Measurements from ENCODE around the gene SLC28A2. TPM values are rescaled to one million over a fixed set of nuclear protein-coding genes. Genes with fewer than 3 reads are reported as not detected.
"Not testable (repeated sequence)": the region's sequence is repeated elsewhere in the genome, so short reads cannot be mapped to it uniquely, and the experiment has no call there.

The SLC28A2 gene
- total RNA-seq, 2 donors from 2014 or later: not detected

- not testable (repeated sequence) for H3K36me3 Mint-ChIP-seq (ENCODE audit: low read depth); H3K4me3 Mint-ChIP-seq; H3K27ac Mint-ChIP-seq; ATAC-seq (replicated peaks); H3K4me1 Mint-ChIP-seq
- Mint-ChIP-seq H3K9me3 (peaks cover 21% of the 10 kb centered on the region), H3K27me3 (peaks cover 15% of the 10 kb centered on the region)
Observed at GRCh38 chr15:45236806-45237205, 15.2 kb upstream of the SLC28A2 start.

- peaks cover 11% of the 10 kb centered on the region for H3K27me3 Mint-ChIP-seq
- H3K36me3 Mint-ChIP-seq (ENCODE audit: low read depth): no peaks in the 10 kb centered on the region
Observed at GRCh38 chr15:45242289-45242688, 9.7 kb upstream of the SLC28A2 start.

GRCh38 chr15:45249125-45249780 is 2.8 kb upstream of the SLC28A2 start:
- Mint-ChIP-seq H3K4me1 (no peaks in the 10 kb centered on the region), H3K36me3 (ENCODE audit: low read depth) (no peaks in the 10 kb centered on the region)

More at GRCh38 chr15:45242289-45242688, 9.7 kb upstream of the SLC28A2 start:
- Mint-ChIP-seq H3K4me3 (no peak overlapping the region), H3K9me3 (peaks cover 38% of the 10 kb centered on the region), H3K4me1 (no peaks in the 10 kb centered on the region), H3K27ac (no peak overlapping the region)
- ATAC-seq (replicated peaks): no peak

GRCh38 chr15:45253330-45253729 is 1.3 kb downstream of the SLC28A2 start:
- Mint-ChIP-seq H3K9me3 (peaks cover 3% of the 10 kb centered on the region), H3K36me3 (ENCODE audit: low read depth) (no peaks in the 10 kb centered on the region), H3K27ac (no peak overlapping the region), H3K4me3 (no peak overlapping the region), H3K4me1 (no peaks in the 10 kb centered on the region), H3K27me3 (no peaks in the 10 kb centered on the region)
- no peak for ATAC-seq (replicated peaks)

More at GRCh38 chr15:45249125-45249780, 2.8 kb upstream of the SLC28A2 start:
- peaks cover 13% of the 10 kb centered on the region for H3K9me3 Mint-ChIP-seq
- no peak overlapping the region for H3K27ac Mint-ChIP-seq
- no peak overlapping the region for H3K4me3 Mint-ChIP-seq
- H3K27me3 Mint-ChIP-seq: no peaks in the 10 kb centered on the region
- no peak for ATAC-seq (replicated peaks)

GRCh38 chr15:45254405-45254804 is 2.4 kb downstream of the SLC28A2 start:
- Mint-ChIP-seq H3K27me3 (no peaks in the 10 kb centered on the region), H3K36me3 (ENCODE audit: low read depth) (no peaks in the 10 kb centered on the region), H3K4me1 (no peaks in the 10 kb centered on the region), H3K9me3 (no peaks in the 10 kb centered on the region), H3K27ac (no peak overlapping the region), H3K4me3 (no peak overlapping the region)
- ATAC-seq (replicated peaks): no peak

GRCh38 chr15:45254824-45255223 is 2.8 kb downstream of the SLC28A2 start:
- H3K36me3 Mint-ChIP-seq (ENCODE audit: low read depth); H3K4me3 Mint-ChIP-seq; H3K27ac Mint-ChIP-seq; H3K4me1 Mint-ChIP-seq; H3K9me3 Mint-ChIP-seq; ATAC-seq (replicated peaks); H3K27me3 Mint-ChIP-seq: not testable (repeated sequence)

GRCh38 chr15:45259796-45260195 is 7.8 kb downstream of the SLC28A2 start:
- Mint-ChIP-seq H3K36me3 (ENCODE audit: low read depth) (no peaks in the 10 kb centered on the region), H3K4me3 (no peak overlapping the region), H3K27me3 (peaks cover 5% of the 10 kb centered on the region), H3K27ac (no peak overlapping the region), H3K9me3 (peaks cover 3% of the 10 kb centered on the region), H3K4me1 (no peaks in the 10 kb centered on the region)
- no peak for ATAC-seq (replicated peaks)

GRCh38 chr15:45262906-45263461 is 10.9 kb downstream of the SLC28A2 start:
- Mint-ChIP-seq H3K9me3 (peaks cover 3% of the 10 kb centered on the region), H3K4me3 (no peak overlapping the region), H3K27me3 (peaks cover 5% of the 10 kb centered on the region), H3K27ac (no peak overlapping the region), H3K36me3 (ENCODE audit: low read depth) (no peaks in the 10 kb centered on the region), H3K4me1 (no peaks in the 10 kb centered on the region)
- no peak for ATAC-seq (replicated peaks)

GRCh38 chr15:45263854-45264253 is 11.8 kb downstream of the SLC28A2 start:
- peaks cover 3% of the 10 kb centered on the region for H3K9me3 Mint-ChIP-seq
- no peaks in the 10 kb centered on the region for H3K4me1 Mint-ChIP-seq
- no peak overlapping the region for H3K27ac Mint-ChIP-seq
- no peak overlapping the region for H3K4me3 Mint-ChIP-seq
- ATAC-seq (replicated peaks): no peak
- no peaks in the 10 kb centered on the region for H3K36me3 Mint-ChIP-seq (ENCODE audit: low read depth)
- peaks cover 5% of the 10 kb centered on the region for H3K27me3 Mint-ChIP-seq

- Mint-ChIP-seq H3K27me3 (peaks cover 5% of the 10 kb centered on the region), H3K27ac (no peak overlapping the region), H3K4me3 (no peak overlapping the region), H3K4me1 (no peaks in the 10 kb centered on the region), H3K9me3 (peaks cover 3% of the 10 kb centered on the region), H3K36me3 (ENCODE audit: low read depth) (no peaks in the 10 kb centered on the region)
- no peak for ATAC-seq (replicated peaks)
Observed at GRCh38 chr15:45265506-45265905, 13.5 kb downstream of the SLC28A2 start.

- peaks cover 5% of the 10 kb centered on the region for H3K27me3 Mint-ChIP-seq
- H3K36me3 Mint-ChIP-seq (ENCODE audit: low read depth): no peaks in the 10 kb centered on the region
Observed at GRCh38 chr15:45268135-45268534, 16.1 kb downstream of the SLC28A2 start.

GRCh38 chr15:45274636-45275380 is 22.8 kb downstream of the SLC28A2 start:
- Mint-ChIP-seq H3K4me3 (no peak overlapping the region), H3K4me1 (peaks cover 6% of the 10 kb centered on the region), H3K36me3 (ENCODE audit: low read depth) (no peaks in the 10 kb centered on the region), H3K9me3 (no peaks in the 10 kb centered on the region), H3K27me3 (peaks cover 3% of the 10 kb centered on the region), H3K27ac (no peak overlapping the region)
- ATAC-seq (replicated peaks): no peak

More at GRCh38 chr15:45268135-45268534, 16.1 kb downstream of the SLC28A2 start:
- ATAC-seq (replicated peaks): no peak
- no peak overlapping the region for H3K4me3 Mint-ChIP-seq
- no peaks in the 10 kb centered on the region for H3K4me1 Mint-ChIP-seq
- peaks cover 3% of the 10 kb centered on the region for H3K9me3 Mint-ChIP-seq
- H3K27ac Mint-ChIP-seq: no peak overlapping the region

GRCh38 chr15:45276831-45277230 is 24.8 kb downstream of the SLC28A2 start:
- H3K27ac Mint-ChIP-seq: no peak overlapping the region
- H3K4me3 Mint-ChIP-seq: no peak overlapping the region
- H3K4me1 Mint-ChIP-seq: peaks cover 6% of the 10 kb centered on the region
- no peaks in the 10 kb centered on the region for H3K9me3 Mint-ChIP-seq
- no peaks in the 10 kb centered on the region for H3K36me3 Mint-ChIP-seq (ENCODE audit: low read depth)
- no peak for ATAC-seq (replicated peaks)
- no peaks in the 10 kb centered on the region for H3K27me3 Mint-ChIP-seq

GRCh38 chr15:45279024-45279698 is 27.1 kb downstream of the SLC28A2 start:
- H3K27ac Mint-ChIP-seq: peak overlapping the region; percentile 96
- peaks cover 6% of the 10 kb centered on the region for H3K4me1 Mint-ChIP-seq
- ATAC-seq (replicated peaks): peak; percentile 100
- no peaks in the 10 kb centered on the region for H3K9me3 Mint-ChIP-seq
- no peaks in the 10 kb centered on the region for H3K36me3 Mint-ChIP-seq (ENCODE audit: low read depth)
- peak overlapping the region; percentile 91 for H3K4me3 Mint-ChIP-seq
- H3K27me3 Mint-ChIP-seq: peaks cover 1% of the 10 kb centered on the region

Measured in activated T-helper 17 cell treated with anti-CD3 and anti-CD28 coated beads, Interleukin-2, amount 50 U/mL, for 72 hours (primary cell).